Urothelium cell line (cell line): ENCODE data around the gene RABGEF1.
"Not testable (repeated sequence)": the region's sequence is repeated elsewhere in the genome, so short reads cannot be mapped to it uniquely, and the experiment has no call there.

ENCODE experiments used
- DNase-seq: peaks from one replicate; pipeline ENCODE4 v3.0.0; 2011; ENCODE audit warnings: low spot score, mixed read lengths
- FAIRE-seq: peaks from 2 replicates; lab custom pipeline; 2011; peaks lifted over from hg19 to GRCh38; lab: Jason Lieb, UNC

Gene RABGEF1

GRCh38 chr7:66763633-66764355 is 23.3 kb downstream of the RABGEF1 start:
- DNase-seq, FAIRE-seq: not testable (repeated sequence)

GRCh38 chr7:66764905-66765304 is 24.4 kb downstream of the RABGEF1 start:
- not testable (repeated sequence) for DNase-seq, FAIRE-seq

GRCh38 chr7:66765322-66766025 is 24.9 kb downstream of the RABGEF1 start:
- DNase-seq, FAIRE-seq: not testable (repeated sequence)

GRCh38 chr7:66766041-66766440 is 25.5 kb downstream of the RABGEF1 start:
- no peak for FAIRE-seq
- DNase-seq, result no peak

- not testable (repeated sequence) for FAIRE-seq, DNase-seq
Measured at GRCh38 chr7:66767486-66767885, 27.0 kb downstream of the RABGEF1 start.

- FAIRE-seq, result no peak
- no peak for DNase-seq
Measured at GRCh38 chr7:66768865-66769832, 28.6 kb downstream of the RABGEF1 start.

- FAIRE-seq (no peak), DNase-seq (no peak)
Measured at GRCh38 chr7:66769833-66770512, 29.4 kb downstream of the RABGEF1 start.

GRCh38 chr7:66771795-66772194 is 31.3 kb downstream of the RABGEF1 start:
- no peak for DNase-seq
- FAIRE-seq, result no peak

GRCh38 chr7:66773744-66774143 is 33.2 kb downstream of the RABGEF1 start:
- not testable (repeated sequence) for DNase-seq, FAIRE-seq

- FAIRE-seq, DNase-seq: not testable (repeated sequence)
Measured at GRCh38 chr7:66776383-66776782, 35.9 kb downstream of the RABGEF1 start.

GRCh38 chr7:66776800-66777442 is 36.4 kb downstream of the RABGEF1 start:
- DNase-seq (no peak), FAIRE-seq (no peak)

- FAIRE-seq, result no peak
Measured at GRCh38 chr7:66778201-66778600, 37.7 kb downstream of the RABGEF1 start.

GRCh38 chr7:66779669-66780409 is 39.3 kb downstream of the RABGEF1 start:
- no peak for DNase-seq
- no peak for FAIRE-seq

More at GRCh38 chr7:66778201-66778600, 37.7 kb downstream of the RABGEF1 start:
- no peak for DNase-seq

- FAIRE-seq (no peak), DNase-seq (no peak)
Measured at GRCh38 chr7:66781408-66782090, 41.0 kb downstream of the RABGEF1 start.

GRCh38 chr7:66782875-66783274 is 42.3 kb downstream of the RABGEF1 start:
- FAIRE-seq, DNase-seq: not testable (repeated sequence)

GRCh38 chr7:66783887-66784595 is 43.5 kb downstream of the RABGEF1 start:
- FAIRE-seq, DNase-seq: not testable (repeated sequence)

- DNase-seq (no peak), FAIRE-seq (no peak)
Measured at GRCh38 chr7:66790196-66790595, 49.7 kb downstream of the RABGEF1 start.

- DNase-seq (no peak), FAIRE-seq (no peak)
Measured at GRCh38 chr7:66790725-66791124, 50.2 kb downstream of the RABGEF1 start.
